Measurements from ENCODE around the gene ANO2. TPM values are rescaled to one million over a fixed set of nuclear protein-coding genes. Genes with fewer than 3 reads are reported as not detected.

The ANO2 gene
- total RNA-seq, 4 donors from 2014 or later = 0.59 to 51.7 (median 15.1) TPM

- H3K4me3 ChIP-seq = no peak overlapping the region
- H3K9me3 ChIP-seq = no peaks in the 10 kb centered on the region
- no peak for DNase-seq
- no peak overlapping the region for H3K27ac ChIP-seq
- H3K27me3 ChIP-seq = no peaks in the 10 kb centered on the region
- intact Hi-C loops (cut with DNase I; ENCODE audit: low total_unique reads) = no loop called here
- H3K4me1 ChIP-seq = no peaks in the 10 kb centered on the region
- TF ChIP-seq CTCF (IDR thresholded peaks at IDR 0.05) (no peak), POLR2A (IDR thresholded peaks at IDR 0.05) (no peak)
- H3K36me3 ChIP-seq = no peaks in the 10 kb centered on the region
Observed at GRCh38 chr12:5636907-5637306, 308.2 kb downstream of the ANO2 start.

GRCh38 chr12:5633106-5633505 is 312.0 kb downstream of the ANO2 start:
- Histone ChIP-seq H3K9me3 (no peaks in the 10 kb centered on the region), H3K36me3 (no peaks in the 10 kb centered on the region), H3K4me3 (no peak overlapping the region), H3K27me3 (no peaks in the 10 kb centered on the region), H3K4me1 (no peaks in the 10 kb centered on the region), H3K27ac (no peak overlapping the region)
- TF ChIP-seq POLR2A (IDR thresholded peaks at IDR 0.05) (no peak), CTCF (IDR thresholded peaks at IDR 0.05) (no peak)
- DNase-seq = no peak
- intact Hi-C loops (cut with DNase I; ENCODE audit: low total_unique reads) = no loop called here

GRCh38 chr12:5632453-5632852 is 312.6 kb downstream of the ANO2 start:
- no peak for DNase-seq
- Histone ChIP-seq H3K9me3 (no peaks in the 10 kb centered on the region), H3K27ac (no peak overlapping the region), H3K27me3 (no peaks in the 10 kb centered on the region), H3K36me3 (no peaks in the 10 kb centered on the region), H3K4me3 (no peak overlapping the region), H3K4me1 (no peaks in the 10 kb centered on the region)
- TF ChIP-seq CTCF (IDR thresholded peaks at IDR 0.05) (no peak), POLR2A (IDR thresholded peaks at IDR 0.05) (no peak)
- intact Hi-C loops (cut with DNase I; ENCODE audit: low total_unique reads) = no loop called here

GRCh38 chr12:5631497-5631896 is 313.6 kb downstream of the ANO2 start:
- H3K4me1 ChIP-seq = no peaks in the 10 kb centered on the region
- no peaks in the 10 kb centered on the region for H3K36me3 ChIP-seq
- H3K9me3 ChIP-seq = no peaks in the 10 kb centered on the region
- H3K4me3 ChIP-seq = no peak overlapping the region
- intact Hi-C loops (cut with DNase I; ENCODE audit: low total_unique reads) = no loop called here
- TF ChIP-seq POLR2A (IDR thresholded peaks at IDR 0.05) = no peak
- no peak for TF ChIP-seq CTCF (IDR thresholded peaks at IDR 0.05)
- no peaks in the 10 kb centered on the region for H3K27me3 ChIP-seq
- H3K27ac ChIP-seq = no peak overlapping the region
- no peak for DNase-seq

- H3K4me1 ChIP-seq = no peaks in the 10 kb centered on the region
- DNase-seq = no peak
- no peaks in the 10 kb centered on the region for H3K27me3 ChIP-seq
- no peaks in the 10 kb centered on the region for H3K9me3 ChIP-seq
- intact Hi-C loops (cut with DNase I; ENCODE audit: low total_unique reads) = no loop called here
- H3K4me3 ChIP-seq = no peak overlapping the region
- H3K27ac ChIP-seq = no peak overlapping the region
- TF ChIP-seq POLR2A (IDR thresholded peaks at IDR 0.05) (no peak), CTCF (IDR thresholded peaks at IDR 0.05) (no peak)
- no peaks in the 10 kb centered on the region for H3K36me3 ChIP-seq
Observed at GRCh38 chr12:5630726-5631125, 314.3 kb downstream of the ANO2 start.

Measured in uterus (tissue), 4 donors.